CD4-positive, alpha-beta T cell treated with Interleukin-15 for 1 hour (primary cell): Measurements from ENCODE around the gene APBA2.

Experiments used
- DNase-seq: peaks from one replicate; pipeline ENCODE4 v3.0.0-alpha.2; 2020

The APBA2 gene

GRCh38 chr15:28897861-28898585 lies 12.2 kb downstream of the APBA2 start:
- no peak for DNase-seq

- DNase-seq: no peak
Measured at GRCh38 chr15:28899061-28899738, 13.4 kb downstream of the APBA2 start.

GRCh38 chr15:28900041-28900891 lies 14.5 kb downstream of the APBA2 start:
- DNase-seq: no peak

DNA sequence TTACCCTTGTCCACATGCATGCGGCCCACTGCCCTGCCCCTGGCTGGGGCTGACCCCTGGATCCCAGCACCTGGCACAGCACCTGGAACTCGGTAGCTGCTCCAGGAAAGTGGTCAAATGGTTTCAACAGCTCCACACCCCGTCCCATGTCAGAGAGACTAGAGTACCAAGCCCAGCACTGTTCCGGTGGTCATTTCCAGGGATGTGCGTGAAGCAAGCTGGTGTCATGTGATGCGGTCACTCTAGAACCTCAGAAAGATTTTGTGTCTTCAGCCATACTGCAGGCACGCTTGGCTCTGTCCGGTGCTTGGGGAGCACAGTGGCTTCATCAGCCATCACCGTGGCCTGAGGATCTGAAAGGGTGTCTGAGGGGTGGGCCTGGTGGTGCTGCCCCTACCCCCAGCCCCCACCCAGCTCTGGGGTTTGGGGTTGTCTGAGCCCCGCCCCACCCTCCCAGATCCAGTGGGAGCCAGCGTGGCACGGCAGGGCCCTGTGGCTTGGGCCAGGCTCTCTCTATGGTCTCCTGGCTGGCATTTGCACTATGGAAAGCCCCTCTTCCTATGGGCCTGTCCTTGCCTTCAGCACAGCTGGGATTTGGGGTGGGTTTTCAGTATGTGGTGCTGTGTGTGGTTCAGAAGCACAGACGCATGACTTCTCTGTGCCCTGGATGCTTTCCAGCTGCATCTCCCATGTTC lies 15.3 kb downstream of the APBA2 start:
- DNase-seq: no peak

DNA sequence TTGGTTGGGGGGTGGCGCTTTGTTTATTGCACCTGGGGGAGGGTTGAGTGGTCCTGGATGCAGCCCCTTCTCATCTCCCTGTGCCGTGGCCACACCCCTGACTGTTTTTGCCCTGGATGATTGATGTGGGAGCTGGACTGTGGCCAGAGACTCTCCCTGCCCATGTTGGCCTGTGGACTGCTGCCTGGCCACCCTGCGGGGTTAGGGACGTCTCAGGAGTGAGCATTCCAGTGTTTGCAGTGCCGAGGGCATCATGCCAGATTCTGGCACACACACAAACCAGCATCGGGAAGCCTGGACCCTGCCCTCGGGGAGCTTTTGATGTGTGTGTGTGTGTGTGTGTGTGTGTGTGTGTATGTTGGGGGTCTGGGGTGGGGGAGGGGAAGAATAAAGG lies 15.8 kb downstream of the APBA2 start:
- DNase-seq: no peak

- DNase-seq: no peak
Measured at GRCh38 chr15:28901987-28902745, 16.4 kb downstream of the APBA2 start.

DNA sequence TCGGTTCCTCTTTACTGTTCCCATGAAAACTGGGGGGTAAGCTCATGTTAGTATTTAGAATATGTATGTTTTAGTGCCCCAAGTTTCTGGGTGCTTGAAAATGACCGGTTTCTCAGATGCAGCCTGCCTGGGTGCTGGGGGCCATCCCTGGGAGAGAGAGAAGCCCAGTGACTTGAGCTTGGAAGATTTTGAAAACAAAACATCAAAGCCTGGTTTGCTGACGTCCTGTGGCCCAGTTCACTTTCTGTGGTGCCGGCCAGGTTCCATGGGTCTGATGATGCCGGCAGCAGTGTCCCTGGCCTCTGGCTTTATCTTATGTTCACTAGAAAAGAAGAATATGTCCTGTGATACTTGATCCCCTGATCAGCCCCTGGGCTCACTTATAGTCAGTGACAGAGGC lies 17.1 kb downstream of the APBA2 start:
- no peak for DNase-seq

- no peak for DNase-seq
Measured at GRCh38 chr15:28903555-28903954, 17.8 kb downstream of the APBA2 start.

DNA sequence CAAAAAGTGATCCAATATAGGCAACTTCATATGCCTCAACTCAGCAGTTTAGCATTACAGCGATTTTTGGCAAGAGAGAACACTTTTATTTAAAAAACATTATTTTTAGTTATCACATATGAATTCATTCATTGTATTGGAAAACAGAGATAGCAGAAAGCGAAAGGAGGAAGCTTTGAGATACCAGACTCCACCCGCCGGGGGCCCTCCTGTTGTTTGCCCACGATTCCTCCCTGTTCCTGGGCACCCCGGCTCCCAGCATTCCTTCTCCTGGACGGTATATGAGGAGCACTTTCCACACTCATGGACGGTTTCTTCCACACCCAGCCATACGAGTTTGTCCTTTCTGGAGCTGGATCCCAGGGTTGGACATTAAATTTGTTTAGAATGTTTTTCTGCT lies 18.2 kb downstream of the APBA2 start:
- no peak for DNase-seq

DNA sequence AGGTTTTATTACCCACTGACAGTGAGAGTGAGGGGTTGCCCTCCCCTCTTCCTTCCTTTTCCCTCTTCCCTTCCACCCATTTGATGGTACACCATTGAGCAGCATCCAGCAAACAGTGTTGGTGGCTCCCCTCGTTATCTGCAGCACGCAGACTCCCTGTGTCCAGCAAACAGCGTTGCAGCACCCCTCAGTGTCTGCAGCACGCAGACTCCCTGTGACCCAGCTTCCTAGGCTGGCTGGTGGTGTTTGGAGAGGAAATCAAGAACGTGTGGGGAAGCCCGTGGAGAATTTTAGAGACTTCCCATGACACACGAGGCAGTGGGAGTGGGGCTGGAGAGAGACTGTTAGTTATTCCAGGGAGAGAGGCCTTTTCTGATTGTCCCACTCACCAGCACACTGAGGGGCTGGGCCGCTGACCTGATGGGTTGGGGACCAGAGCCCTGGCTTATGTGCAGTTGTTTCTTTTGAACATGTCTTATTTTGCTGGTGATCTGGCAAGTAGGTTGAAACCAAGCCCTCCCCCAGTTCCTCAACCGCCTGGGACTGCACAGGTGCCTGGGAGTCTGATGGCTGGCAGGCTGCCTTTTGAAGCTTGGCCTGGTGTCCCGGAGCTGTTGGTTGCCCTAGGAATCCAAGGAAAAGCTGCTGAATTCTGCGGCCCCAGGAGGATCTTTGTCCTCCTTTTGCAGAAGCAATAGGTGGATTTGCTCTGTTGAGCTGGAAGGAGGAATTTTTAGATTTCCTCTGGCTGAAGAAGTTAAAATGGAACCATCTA lies 19.0 kb downstream of the APBA2 start:
- DNase-seq: no peak

- DNase-seq: no peak
Measured at GRCh38 chr15:28907338-28907960, 21.7 kb downstream of the APBA2 start.

DNA sequence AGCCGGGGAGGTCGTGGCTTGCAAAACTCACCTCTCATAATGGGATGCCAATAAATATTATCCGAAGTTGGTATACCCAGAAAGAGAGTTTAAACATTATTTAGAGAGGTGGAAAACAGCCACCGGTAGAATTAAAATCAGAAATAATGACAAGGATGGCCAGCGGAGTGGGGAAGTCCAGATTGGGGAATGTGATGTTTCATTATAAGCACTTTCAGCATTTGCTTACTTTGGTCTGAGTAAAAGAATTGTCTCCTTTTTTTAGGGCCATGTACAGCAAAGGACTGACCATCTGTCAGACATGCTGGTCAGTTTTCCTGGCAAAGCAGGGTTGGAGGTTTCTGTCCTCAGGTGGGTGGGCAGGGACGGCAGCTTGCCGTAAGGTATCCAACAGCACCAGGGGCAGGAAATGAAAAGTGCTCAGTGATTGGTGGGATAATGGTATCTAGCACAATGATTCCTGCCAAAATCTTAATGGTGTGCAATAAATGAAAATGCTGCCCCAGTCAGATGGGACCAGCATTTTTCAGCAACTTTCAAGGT lies 24.3 kb downstream of the APBA2 start:
- DNase-seq: no peak

DNA sequence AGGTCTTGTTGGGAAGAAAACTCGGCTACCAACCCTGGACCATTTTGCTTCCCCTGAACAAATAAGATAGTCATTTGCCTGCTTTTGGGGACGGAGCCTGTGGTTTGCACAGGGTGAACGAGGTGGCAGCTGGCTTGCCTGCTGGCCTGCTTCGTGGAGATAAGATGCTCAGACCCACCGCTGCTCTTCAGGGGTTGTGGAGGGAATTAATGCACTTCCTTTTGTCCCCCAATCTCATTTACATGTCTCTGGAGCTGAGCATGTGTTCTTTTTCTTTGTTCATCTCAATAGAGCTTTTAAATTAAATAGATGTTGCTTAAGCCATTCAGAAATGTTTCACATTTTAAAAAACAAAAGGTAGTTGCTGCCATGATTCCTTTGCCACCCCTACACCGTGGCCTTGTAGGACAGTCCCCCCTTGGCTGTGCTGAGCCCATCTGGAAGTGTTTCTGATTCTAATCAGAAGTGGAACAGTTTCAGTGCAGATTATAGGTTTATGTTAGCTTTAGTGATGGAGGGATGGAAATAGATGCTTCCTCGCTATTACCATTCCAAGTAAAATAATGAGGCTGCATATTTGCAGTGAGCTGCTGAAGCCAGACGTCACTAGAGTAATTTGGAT lies 25.6 kb downstream of the APBA2 start:
- DNase-seq: no peak

- DNase-seq: no peak
Measured at GRCh38 chr15:28912422-28912821, 26.6 kb downstream of the APBA2 start.

DNA sequence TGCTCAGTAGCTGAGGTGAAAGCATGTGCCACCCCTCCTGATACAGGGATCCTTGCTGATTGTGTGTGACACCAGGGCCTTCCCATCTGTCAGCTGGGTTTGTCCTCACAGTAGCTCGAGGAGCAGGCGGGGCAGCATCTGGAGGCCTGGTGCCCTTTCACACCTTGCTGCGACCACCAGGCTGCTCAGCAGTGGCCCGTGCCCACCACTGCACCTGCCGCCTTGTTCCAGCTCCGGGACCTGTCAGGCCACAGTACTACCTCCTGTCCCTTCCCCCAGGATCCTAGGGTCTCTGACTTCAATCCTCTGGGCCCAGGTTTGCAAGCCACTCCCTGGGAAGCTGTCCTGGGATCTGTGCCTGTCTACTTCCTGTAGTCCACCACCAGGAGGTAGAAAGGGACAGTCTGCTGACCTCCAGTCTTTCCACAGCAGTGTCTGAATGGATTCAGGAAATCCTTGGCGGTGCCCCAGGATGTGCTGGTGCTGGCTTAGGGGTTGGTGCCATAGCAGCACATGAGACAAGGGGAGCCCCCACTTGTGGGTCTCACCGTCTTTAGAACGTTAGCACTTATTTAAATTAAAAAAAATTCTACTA lies 27.5 kb downstream of the APBA2 start:
- no peak for DNase-seq

DNA sequence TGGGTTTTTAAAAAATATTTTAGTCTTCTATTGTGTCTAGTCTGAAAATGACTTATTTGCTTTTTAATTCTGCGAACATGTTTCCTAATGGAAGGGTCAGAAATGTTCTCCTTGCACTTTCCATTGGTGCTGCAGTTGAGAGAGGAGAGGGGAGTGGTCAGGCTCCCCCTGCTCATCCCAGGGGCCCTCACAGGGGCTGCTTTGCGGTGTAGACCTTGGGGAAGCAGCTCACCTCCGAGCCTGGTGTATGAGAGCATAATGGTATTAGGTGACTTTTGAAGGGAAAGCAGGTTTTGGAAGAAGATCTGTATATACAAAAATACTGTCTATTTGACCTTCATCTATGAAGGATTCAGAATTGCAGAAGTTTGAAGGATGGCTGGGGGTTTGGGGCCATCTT lies 28.3 kb downstream of the APBA2 start:
- no peak for DNase-seq

DNA sequence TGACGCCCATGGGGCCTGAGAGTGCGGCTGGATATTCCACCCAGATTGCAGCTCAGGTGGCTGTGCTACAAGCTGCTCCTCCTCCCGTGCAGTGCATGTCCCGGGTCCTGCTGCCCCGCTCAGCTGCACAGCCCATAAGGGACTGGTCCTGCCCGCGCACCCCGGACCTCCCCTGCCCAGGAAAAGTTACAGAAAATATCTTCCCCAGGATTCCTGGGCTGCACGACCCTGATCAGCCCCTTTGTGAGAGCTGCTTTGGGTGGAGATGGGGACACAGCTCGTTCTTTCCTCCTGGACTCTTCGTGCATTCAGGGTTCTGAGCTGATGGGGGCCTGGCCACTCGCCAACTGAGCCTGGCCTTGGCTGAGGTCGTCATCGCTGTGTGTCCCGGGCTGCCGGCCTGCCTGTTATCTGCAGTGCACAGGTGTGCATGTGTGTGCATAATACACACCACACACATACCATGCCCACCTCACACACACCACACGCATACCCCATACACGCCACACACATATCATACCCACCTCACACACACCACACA lies 28.8 kb downstream of the APBA2 start:
- no peak for DNase-seq

GRCh38 chr15:28915041-28915810 lies 29.5 kb downstream of the APBA2 start:
- no peak for DNase-seq

GRCh38 chr15:28915935-28916334 lies 30.2 kb downstream of the APBA2 start:
- DNase-seq: no peak
